Measurements from ENCODE around the gene PPP1R9A. TPM values are rescaled to one million over a fixed set of nuclear protein-coding genes. Genes with fewer than 3 reads are reported as not detected.

PPP1R9A gene
- total RNA-seq, 3 donors from 2014 or later, result 7.5 to 34.7 (median 19.3) TPM

GRCh38 chr7:95322396-95322795 is 415.0 kb downstream of the PPP1R9A start:
- Histone ChIP-seq H3K9me3 (no peaks in the 10 kb centered on the region), H3K27ac (no peak overlapping the region), H3K4me3 (no peak overlapping the region), H3K4me1 (no peaks in the 10 kb centered on the region), H3K36me3 (no peaks in the 10 kb centered on the region), H3K27me3 (peaks cover 0 to 6% of the 10 kb centered on the region in 2 donors)
- DNase-seq (ENCODE audit: low spot score in 2 of 2), result no peak
- intact Hi-C loops (cut with DNase I; ENCODE audit: low total_unique reads), result loop anchor here (5.0 kb wide), 1 partner anchor 1170 kb away; no protein-coding TSS in a partner anchor
- TF ChIP-seq CTCF (IDR thresholded peaks at IDR 0.05) (no peak), POLR2AphosphoS5 (IDR thresholded peaks at IDR 0.05) (no peak), POLR2A (IDR thresholded peaks at IDR 0.05) (no peak)

- Histone ChIP-seq H3K36me3 (no peaks in the 10 kb centered on the region), H3K4me3 (no peak overlapping the region), H3K27me3 (peaks cover 0 to 6% of the 10 kb centered on the region in 2 donors), H3K9me3 (no peaks in the 10 kb centered on the region), H3K27ac (no peak overlapping the region), H3K4me1 (no peaks in the 10 kb centered on the region)
- intact Hi-C loops (cut with DNase I; ENCODE audit: low total_unique reads), result loop anchor here (5.0 kb wide), 1 partner anchor 1171 kb away; no protein-coding TSS in a partner anchor
- TF ChIP-seq POLR2A (IDR thresholded peaks at IDR 0.05) (no peak), CTCF (IDR thresholded peaks at IDR 0.05) (no peak), POLR2AphosphoS5 (IDR thresholded peaks at IDR 0.05) (no peak)
- DNase-seq (ENCODE audit: low spot score in 2 of 2), result no peak
These were observed 415.5 kb downstream of the PPP1R9A start for GRCh38 chr7:95322854-95323253.

GRCh38 chr7:95323410-95324129 is 416.2 kb downstream of the PPP1R9A start:
- no peak overlapping the region for H3K27ac ChIP-seq
- H3K36me3 ChIP-seq, result no peaks in the 10 kb centered on the region
- no peak for TF ChIP-seq CTCF (IDR thresholded peaks at IDR 0.05)
- TF ChIP-seq POLR2A (IDR thresholded peaks at IDR 0.05), result no peak
- TF ChIP-seq POLR2AphosphoS5 (IDR thresholded peaks at IDR 0.05), result no peak
- H3K9me3 ChIP-seq, result no peaks in the 10 kb centered on the region
- intact Hi-C loops (cut with DNase I; ENCODE audit: low total_unique reads), result loop anchor here (5.0 kb wide), 1 partner anchor 1171 kb away; no protein-coding TSS in a partner anchor
- H3K4me3 ChIP-seq, result no peak overlapping the region
- peaks cover 0 to 6% of the 10 kb centered on the region in 2 donors for H3K27me3 ChIP-seq
- DNase-seq (ENCODE audit: low spot score in 2 of 2), result no peak
- H3K4me1 ChIP-seq, result no peaks in the 10 kb centered on the region

GRCh38 chr7:95324431-95324830 is 417.0 kb downstream of the PPP1R9A start, which contains the start of gene PON1:
Gene PON1 (minus strand): TSS chr7:95324532. CDS start chr7:95324475, 57 bp downstream.
- Histone ChIP-seq H3K4me1 (no peaks in the 10 kb centered on the region), H3K27ac (no peak within 1 kb of the TSS), H3K9me3 (no peaks in the 10 kb centered on the region), H3K27me3 (peaks cover 0 to 6% of the 10 kb centered on the region in 2 donors), H3K4me3 (peak within 1 kb of the TSS in 1 of 3 donors; percentile 21), H3K36me3 (no peaks in the 10 kb centered on the region)
- TF ChIP-seq CTCF (IDR thresholded peaks at IDR 0.05), result no peak
- TF ChIP-seq POLR2AphosphoS5 (IDR thresholded peaks at IDR 0.05), result no peak
- no peak for TF ChIP-seq POLR2A (IDR thresholded peaks at IDR 0.05)
- intact Hi-C loops (cut with DNase I; ENCODE audit: low total_unique reads), result loop anchor here (5.0 kb wide), 1 partner anchor 1172 kb away; no protein-coding TSS in a partner anchor
- no peak for DNase-seq (ENCODE audit: low spot score in 2 of 2)

GRCh38 chr7:95327356-95327755 is 420.0 kb downstream of the PPP1R9A start:
- TF ChIP-seq POLR2A (IDR thresholded peaks at IDR 0.05) (no peak), CTCF (IDR thresholded peaks at IDR 0.05) (no peak), POLR2AphosphoS5 (IDR thresholded peaks at IDR 0.05) (no peak)
- intact Hi-C loops (cut with DNase I; ENCODE audit: low total_unique reads), result no loop called here
- no peak overlapping the region for H3K4me3 ChIP-seq
- DNase-seq (ENCODE audit: low spot score in 2 of 2), result no peak
- no peak overlapping the region for H3K27ac ChIP-seq
- peaks cover 0 to 6% of the 10 kb centered on the region in 2 donors for H3K27me3 ChIP-seq
- H3K9me3 ChIP-seq, result no peaks in the 10 kb centered on the region
- H3K4me1 ChIP-seq, result no peaks in the 10 kb centered on the region
- no peaks in the 10 kb centered on the region for H3K36me3 ChIP-seq
